Left ventricle myocardium superior (tissue), 1 donor: ENCODE measurements around the gene HEMGN. TPM values are rescaled to one million over a fixed set of nuclear protein-coding genes. Genes with fewer than 3 reads are reported as not detected.
"Not testable (repeated sequence)": the region's sequence is repeated elsewhere in the genome, so short reads cannot be mapped to it uniquely, and the experiment has no call there.

Source experiments
- ATAC-seq: fragments of 200-7000 bp; cut with Tn5 transposase; one replicate; pipeline ENCODE4 v1.9.1; 2020; ENCODE audit warnings: mild to moderate bottlenecking, moderate library complexity
- DNase-seq: peaks from one replicate; pipeline ENCODE4 v3.0.0-alpha.2; 2020
- intact Hi-C: fragments of 100-400 bp; cut with micrococcal nuclease; formaldehyde crosslinking; loops from one replicate; pipeline ENCODE4 v1.11.0; 2022
- long read RNA-seq: library from polyadenylated mRNA; unstranded; transcript quantifications from one replicate; pipeline ENCODE4 v2.0.0, GENCODE V29; 2021
- total RNA-seq: library from RNA; stranded (reverse); fragmentation: NEBNext Ultra II Directional; extraction: Animal tissue kit (Norgen Biotek cat#: 25700); gene quantifications from one replicate; pipeline ENCODE4 v1.2.1, GENCODE V29; 2021
- donor health status: DM: no; HTN: yes; CAD: no; lungs with severe emphysema.

Gene HEMGN, protein sequence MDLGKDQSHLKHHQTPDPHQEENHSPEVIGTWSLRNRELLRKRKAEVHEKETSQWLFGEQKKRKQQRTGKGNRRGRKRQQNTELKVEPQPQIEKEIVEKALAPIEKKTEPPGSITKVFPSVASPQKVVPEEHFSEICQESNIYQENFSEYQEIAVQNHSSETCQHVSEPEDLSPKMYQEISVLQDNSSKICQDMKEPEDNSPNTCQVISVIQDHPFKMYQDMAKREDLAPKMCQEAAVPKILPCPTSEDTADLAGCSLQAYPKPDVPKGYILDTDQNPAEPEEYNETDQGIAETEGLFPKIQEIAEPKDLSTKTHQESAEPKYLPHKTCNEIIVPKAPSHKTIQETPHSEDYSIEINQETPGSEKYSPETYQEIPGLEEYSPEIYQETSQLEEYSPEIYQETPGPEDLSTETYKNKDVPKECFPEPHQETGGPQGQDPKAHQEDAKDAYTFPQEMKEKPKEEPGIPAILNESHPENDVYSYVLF
- total RNA-seq, result not detected
- long read RNA-seq, result 0 reads

DNA sequence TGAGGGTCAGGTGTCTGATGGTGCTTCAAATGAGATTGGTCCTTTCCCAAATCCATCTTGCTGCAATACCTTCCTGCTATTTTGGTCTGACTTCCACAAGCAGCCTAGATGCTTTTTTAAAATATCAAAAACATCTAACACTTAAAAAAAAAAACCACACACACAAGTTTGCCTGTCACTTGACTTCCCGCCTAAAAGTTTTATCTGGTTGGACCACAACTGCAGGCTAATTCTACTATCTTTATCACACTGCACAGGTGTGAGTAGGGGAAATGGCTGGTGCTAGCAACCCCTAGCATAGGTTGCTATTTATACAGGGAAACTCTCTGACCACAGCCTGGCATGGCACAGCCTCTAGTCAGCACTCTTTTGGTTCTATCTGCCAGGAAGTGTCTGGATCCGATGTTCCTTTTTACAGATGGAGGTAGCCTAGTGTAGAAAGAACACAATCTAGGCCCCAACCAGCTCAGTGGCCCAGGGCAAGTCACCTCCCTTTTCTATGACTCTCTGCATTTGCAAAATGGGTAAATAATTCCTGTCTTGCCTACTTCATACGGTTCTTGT, at the start of gene HEMGN:
HEMGN (minus strand) TSS at position 92 of the 564 bp plus-strand sequence; CDS start at position 56, 36 bp downstream.
- DNase-seq, result no peak
- ATAC-seq, result no peak
- intact Hi-C loops, result no loop called here

DNA sequence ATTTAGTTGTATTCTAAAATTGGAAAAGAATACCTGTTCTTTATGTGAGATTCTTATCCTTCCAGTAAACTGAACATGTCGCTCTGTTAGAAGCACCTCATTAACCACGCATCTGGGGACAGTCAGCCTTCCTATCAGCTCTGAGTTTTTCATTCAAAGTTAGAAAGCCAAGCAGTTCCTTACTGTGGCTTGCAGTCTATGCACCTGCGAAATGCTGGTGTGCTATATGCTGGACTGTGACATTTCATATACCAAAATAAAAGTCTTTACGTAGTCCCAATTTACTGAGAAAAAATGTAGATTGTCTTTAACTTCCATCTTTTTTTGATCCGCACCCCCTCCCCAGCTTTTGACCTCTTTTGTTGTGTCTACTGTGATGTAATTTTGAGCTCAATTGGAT, 49.5 kb upstream of the HEMGN start:
- intact Hi-C loops, result loop anchor here (10.0 kb wide), 1 partner anchor 47 kb away; no protein-coding TSS in a partner anchor
- no peak for DNase-seq
- ATAC-seq, result no peak

DNA sequence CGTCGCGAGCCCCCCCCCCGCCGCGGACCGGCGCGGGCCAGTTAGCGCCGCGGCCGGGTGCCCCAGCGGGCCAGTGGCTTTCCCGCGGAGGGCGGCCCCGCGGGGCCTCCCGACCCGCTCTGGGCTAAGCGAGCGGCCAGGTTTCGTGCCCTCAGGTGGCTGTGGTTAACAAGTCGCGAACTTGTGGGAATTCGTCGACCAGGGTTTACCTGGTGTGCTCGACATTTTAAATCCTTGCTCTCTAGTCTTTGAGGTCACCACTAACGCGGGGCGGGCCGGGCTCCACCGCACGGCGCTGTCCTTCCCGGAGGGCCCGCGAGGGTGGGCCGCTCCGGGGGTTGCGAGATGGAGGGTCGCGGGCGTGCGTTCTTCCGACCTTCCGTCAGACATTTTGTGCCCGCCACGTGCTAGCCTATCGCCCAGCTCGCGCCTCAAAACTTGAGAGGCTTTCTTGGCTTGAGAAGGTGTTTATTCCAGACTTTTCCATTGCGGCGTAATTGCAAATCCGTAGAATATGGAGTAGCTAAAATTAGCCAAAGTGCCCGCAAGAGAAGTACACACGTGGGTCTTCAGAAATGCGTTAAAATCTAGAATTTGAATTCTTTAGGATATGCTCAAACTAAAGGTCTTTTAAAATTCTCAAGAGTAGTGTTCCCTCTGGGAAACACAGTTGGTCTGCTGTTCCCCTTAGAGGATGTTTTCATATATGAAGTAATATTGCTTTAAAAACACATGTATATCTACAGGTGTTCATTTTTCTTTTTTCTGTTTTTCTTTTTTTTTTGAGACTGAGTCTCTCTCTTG, 47.3 kb upstream of the HEMGN start:
- ATAC-seq (no peak), DNase-seq (peak; percentile 48)
- intact Hi-C loops, result loop anchor here (10.0 kb wide), 1 partner anchor 50 kb away; no protein-coding TSS in a partner anchor

DNA sequence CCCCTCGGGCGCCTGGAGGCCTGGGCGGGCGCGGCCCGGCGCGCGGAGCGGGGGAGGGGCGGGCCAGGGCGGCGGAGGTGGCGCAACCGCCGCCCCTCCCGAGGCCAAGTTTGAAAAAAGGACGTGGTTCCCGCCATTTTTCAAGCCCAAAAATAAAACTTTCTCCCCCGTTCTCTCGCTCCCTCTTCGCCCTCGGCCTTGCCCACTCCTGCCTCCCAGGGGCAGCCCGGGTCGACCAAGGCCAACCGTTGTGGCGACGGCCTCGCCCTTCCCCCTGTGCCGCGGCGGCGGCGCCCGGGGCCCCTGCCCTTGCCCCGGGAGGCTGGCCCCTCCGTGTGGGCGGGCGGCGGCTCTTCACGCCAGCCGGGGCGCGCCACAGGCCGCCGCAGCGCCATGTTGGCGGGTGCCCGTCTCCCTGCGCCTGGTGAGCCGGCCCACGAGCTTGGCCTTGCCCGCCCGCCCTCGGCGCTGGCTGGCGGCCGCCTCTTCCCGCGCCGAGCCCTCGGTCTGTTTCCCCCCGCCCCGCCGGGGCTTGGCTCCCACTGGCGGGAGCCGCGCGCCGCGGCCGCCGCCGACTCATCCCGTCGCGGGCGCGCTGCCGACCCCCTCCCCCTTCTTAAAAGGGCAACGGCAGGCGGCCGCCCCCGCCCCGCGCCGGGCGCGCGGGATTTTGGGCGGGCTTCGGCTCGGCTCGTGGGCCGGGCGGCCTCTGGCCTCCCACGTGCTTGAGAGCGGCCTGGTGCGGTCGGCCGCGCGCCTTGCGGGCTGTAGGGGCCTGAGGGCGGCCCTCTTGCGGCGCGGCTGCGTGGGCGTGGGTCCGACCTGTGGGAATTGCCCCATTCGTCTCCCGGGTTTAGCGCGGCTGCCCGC, 46.5 kb upstream of the HEMGN start:
- intact Hi-C loops, result loop anchor here (10.0 kb wide), 1 partner anchor 50 kb away; no protein-coding TSS in a partner anchor
- DNase-seq (peak; percentile 94), ATAC-seq (peak; percentile 30)

DNA sequence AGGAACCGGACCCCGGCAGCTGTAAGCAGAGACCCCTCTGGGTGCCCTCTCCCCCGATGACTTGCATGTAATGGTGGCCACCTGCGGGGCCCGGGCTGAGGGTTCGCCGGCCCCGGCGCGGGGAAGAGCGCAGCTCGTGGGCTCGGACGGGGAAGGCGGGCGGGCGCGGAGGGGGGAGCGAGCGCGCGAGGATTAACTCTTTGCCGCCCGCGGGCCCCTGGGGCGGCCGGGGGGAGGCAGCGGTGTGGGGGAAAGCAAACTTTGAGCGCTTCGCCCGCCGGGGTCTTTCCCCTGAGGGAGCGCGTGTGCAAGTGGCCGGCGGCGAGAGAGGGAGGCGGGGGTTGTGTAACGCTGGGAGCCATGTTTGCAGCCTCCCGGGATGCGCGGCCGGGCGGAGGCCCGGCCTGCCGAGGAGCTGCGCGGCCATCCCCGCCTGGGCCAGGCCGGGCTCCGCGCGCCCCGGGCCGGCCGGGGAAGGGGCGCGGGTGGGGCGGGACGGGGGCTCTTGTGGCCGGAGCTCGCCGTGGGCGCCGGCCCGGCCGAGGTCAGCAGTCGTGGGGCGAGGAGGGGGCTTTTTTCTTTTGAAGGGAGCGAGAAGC, 45.7 kb upstream of the HEMGN start:
- peak; percentile 77 for DNase-seq
- ATAC-seq, result peak; percentile 55
- intact Hi-C loops, result loop anchor here (10.0 kb wide), 1 partner anchor 51 kb away; no protein-coding TSS in a partner anchor

DNA sequence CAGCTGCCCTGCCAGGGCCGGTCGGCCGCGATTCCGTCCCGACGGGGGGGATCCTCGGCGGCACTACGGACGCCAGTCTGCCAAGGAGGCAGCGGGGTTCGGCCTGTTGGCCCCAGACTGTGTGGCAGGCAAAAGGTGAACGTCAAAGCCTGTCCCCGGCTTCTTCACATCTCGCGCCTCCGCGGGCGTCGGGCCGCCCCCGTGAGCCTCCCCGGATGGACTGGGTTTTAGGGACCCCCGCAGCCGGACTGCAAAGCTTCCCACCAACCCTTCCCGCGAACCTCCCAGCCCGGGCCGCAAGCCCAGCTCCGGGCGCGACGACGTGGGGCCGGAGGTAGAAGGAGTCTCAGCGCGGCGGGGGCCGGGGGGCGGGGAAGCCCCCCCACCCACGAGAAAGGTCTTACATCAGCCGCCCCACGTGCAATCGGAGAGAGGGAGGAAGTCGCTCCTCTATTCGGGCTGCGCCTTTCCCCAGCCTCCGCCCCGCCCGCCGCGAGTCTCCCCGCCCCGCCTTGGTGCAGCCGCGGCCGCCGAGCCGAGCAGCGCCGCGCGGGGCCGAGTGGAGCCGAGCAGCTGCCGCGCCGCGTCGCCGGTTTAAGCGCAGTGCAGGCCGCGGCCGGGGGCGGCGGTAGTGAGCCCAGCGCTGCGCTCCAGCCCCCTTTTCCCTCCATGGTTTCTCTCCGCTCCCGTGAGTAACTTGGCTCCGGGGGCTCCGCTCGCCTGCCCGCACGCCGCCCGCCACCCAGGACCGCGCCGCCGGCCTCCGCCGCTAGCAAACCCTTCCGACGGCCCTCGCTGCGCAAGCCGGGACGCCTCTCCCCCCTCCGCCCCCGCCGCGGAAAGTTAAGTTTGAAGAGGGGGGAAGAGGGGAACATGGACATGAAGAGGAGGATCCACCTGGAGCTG, 45.0 kb upstream of the HEMGN start, which contains the start of gene ANP32B:
ANP32B (plus strand) TSS at position 659 of the 906 bp plus-strand sequence; CDS start at position 874, 215 bp downstream.
- DNase-seq (peak; percentile 95), ATAC-seq (peak; percentile 90)
- intact Hi-C loops, result loop anchor here (10.0 kb wide), 1 partner anchor 52 kb away; no protein-coding TSS in a partner anchor

DNA sequence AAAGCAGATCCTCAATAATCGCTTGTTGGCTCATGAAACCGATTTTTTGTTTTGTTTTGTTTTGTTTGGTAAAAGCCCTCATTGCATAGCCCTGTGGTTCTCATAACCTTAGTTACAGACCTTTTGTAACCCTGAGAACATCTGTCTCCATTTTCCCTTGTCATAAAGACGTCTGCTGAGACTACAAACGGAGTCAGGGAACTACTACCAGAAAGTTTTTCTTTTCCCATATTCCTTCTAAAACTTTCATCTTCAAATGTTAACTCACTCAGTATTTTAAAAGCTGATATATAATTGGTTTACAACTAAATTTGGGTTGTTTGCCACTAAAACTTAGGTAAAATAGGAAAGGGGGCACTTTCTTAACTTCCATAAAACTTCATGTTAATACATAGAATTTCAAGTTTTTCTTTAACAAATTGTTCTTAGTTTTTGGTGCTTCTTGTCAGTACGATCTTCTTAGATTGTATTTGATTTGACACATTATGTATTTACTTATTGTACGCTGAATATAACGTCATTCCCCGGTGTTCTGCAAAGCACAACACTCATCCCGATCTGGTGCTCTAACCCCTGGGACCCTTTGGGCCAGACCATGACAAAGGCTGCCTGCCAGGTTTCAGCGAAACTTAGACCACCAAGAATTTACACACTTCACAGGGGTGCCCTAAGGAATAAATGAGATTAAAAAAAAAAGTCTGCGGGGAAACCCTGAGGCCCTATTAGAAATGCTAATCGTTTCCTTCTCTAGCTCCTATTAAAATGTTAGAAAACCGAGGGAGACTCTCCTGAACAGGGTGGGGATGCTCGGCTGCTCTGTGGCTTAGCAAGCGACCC, 44.1 kb upstream of the HEMGN start:
- intact Hi-C loops, result loop anchor here (10.0 kb wide), 1 partner anchor 53 kb away; no protein-coding TSS in a partner anchor
- DNase-seq, result no peak
- ATAC-seq, result no peak

DNA sequence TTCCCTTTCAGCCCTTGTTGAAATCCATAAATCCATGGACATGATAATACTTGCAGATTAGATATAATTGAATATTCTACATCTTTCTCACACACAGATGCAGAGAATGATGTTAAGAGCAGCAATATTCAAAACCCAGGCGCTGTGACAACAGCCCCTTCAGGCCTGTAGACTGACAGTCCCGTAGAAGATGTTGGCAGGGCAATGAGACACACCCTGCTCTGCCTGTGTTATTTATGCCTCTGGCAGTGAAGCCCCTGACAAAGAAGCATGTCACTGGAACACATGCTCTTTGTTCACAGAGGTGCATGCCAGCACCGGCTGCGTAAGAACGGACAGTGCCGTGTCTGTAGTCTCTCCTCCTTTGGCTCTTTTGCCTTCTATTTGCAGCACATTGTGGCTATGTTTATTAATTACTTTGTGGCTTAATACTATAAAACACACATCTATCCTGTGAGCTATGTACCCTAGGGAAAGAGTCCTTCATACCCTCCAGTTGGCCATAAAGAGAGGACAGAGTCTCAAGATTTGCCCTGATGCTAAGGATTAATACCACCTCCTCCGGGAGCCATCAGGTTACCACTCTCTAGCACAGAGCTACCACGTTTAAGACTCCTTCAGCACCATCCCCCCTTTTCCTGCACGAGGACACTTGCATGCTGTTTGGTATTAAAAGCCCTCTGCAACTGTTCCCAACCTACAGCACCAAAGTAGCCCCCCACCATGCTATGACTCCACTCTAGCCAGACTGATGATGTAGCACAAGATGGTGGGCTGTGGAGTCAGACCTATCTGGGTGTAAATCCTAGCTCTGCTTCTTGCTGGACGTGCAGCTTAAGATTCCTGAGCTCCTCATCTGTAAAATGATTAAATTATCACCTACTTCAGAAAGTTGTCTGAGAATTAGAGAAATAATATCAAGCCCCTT, 43.2 kb upstream of the HEMGN start:
- intact Hi-C loops, result loop anchor here (10.0 kb wide), 1 partner anchor 54 kb away; no protein-coding TSS in a partner anchor
- DNase-seq (peak; percentile 76), ATAC-seq (peak; percentile 52)

DNA sequence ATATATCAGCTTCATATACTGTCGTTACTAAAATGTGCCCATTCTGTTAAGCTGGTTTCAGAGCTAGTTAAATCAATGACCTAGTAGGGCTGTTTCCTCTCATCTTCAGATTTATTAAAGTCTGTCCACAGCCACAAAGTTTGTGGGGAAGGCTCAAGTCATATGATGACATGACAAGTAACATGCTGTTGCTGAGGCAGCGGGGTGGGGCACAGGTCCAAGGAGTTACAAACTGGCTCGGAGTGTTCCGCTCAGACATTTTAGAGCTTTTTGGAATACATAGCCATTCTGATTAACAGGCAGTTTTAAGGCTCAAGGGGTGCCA, 42.5 kb upstream of the HEMGN start:
- ATAC-seq, result no peak
- intact Hi-C loops, result loop anchor here (10.0 kb wide), 1 partner anchor 54 kb away; no protein-coding TSS in a partner anchor
- DNase-seq, result peak; percentile 72

DNA sequence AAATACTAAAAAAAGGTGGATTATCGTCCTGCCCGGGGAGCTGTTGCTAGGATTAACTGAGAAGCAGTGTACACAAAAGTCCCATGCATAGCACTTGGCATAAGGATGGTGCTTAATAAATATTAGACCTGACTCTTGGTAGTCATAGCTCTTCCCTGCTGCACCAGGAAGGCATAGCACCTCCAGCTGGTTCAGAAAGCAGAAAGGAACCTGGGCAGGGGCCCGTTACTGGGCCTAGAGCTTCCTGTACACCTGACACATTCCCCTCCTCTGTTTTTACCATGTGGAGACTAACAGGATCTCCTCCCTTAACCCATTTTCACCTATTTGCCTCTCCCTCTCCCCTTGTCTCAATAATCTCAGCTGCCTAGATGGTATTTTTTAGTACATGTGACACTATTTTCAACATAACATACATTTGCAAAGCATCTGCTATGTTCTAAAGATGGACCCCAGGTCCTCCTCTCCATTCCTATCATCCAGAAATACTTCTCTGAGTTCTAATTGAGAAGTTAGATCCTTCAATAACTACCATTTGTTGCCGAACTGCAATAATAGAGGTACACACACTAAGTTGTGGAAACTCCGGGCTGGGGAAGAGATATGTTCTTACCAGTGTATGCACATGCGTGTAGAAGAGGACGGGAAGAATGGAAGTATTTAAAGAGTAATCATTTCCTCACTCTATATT, 42.0 kb upstream of the HEMGN start:
- intact Hi-C loops, result loop anchor here (10.0 kb wide), 1 partner anchor 55 kb away; no protein-coding TSS in a partner anchor
- DNase-seq (no peak), ATAC-seq (no peak)

DNA sequence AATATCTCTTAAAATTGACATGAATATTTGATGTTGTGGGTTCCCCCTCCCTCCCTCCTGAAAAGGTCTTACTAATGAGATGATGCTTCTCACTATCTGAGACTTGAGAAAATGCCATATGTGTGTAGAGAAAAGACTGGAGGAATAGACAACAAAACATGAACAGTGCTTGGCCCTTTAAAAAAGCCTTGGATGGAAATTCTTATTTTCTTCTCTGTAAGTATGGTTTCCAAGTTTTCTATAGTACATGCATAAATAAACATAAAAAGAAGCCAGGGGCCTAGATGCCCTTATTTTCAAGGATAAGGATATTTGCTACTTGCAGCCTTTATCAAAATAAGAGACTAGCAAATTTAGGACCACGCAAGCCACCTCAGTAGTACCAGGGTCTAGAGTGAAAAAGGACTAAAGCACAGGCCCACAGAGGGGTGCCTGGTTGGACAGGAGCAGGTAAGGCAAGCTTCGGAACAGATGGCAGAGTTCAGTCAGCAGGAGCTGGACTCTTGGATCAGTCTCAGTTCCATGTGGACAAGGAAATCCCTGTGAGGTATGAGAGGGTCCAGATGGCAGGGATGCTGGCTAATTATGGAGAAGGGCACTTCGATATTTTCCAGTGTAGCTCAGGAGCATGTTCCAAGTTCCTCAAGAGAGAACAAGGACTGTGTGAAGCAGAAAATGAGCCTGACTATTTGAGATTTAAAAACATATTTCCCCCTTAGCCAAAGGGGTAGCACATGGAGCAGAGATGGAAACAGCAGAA, 40.6 kb upstream of the HEMGN start:
- intact Hi-C loops, result no loop called here
- DNase-seq (no peak), ATAC-seq (no peak)

DNA sequence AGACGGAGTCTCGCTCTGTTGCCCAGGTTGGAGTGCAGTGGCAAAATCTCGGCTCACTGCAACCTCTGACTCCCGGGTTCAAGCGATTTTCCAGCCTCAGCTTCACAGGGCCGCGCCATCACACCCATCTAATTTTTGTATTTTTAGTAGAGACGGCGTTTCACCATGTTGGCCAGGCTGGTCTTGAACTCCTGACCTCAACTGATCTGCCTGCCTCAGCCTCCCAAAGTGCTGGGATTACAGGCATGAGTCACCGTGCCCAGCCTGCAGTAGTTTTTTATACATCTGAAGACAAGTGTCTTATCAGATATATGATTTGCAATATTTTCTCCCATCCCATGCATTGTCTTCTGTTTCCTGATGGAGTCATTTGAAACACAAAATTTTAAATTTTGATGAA, 38.7 kb upstream of the HEMGN start:
- DNase-seq, intact Hi-C loops, ATAC-seq: not testable (repeated sequence)

DNA sequence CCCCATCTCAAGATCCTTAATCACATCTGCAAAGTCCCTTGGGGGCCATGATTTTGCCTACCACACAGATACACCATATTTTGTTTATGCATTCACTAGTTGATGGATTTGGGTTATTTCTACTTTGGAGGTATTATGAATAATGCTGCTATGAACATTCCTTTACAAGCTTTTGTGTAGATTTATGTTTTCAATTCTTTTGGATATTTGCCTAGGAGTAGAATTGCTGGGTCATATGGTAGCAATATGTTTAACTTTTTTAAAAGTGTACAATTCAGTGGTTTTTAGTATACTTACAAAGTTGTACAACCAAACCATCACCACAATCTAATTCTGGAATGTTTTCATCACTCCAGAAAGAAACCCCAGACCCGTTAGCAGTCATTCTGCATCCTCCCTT, 37.4 kb upstream of the HEMGN start:
- DNase-seq (no peak), ATAC-seq (no peak)
- intact Hi-C loops, result no loop called here

DNA sequence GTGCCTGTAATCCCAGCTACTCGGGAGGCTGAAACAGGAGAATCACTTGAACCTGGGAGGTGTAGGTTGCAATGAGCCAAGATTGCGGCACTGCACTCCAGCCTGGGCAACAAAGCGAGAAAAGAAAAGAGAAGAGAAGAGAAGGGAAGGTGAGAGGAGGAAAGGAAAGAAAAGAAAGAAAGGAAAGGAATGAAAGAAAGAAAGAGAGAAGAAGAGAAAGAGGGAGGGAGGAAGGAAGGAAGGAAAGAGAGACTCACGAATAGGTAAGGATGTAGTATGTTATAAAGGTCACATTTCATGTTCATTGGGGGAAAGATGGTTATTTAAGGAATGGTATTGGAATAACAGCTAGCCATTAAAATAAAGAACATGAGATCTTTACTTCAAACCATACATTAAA, 34.8 kb upstream of the HEMGN start:
- ATAC-seq (no peak), DNase-seq (no peak)
- intact Hi-C loops, result no loop called here
